GM19351 (cell line): Measurements from ENCODE around the gene LEPROT.
A peak's percentile ranks its signal among the peaks of the same experiment; 100 is the strongest.

Experiments used
- ATAC-seq: cut with Tn5 transposase; IDR thresholded peaks from one replicate; pipeline ENCODE4 v1.9.1; 2021; ENCODE audit warnings: mild to moderate bottlenecking, moderate library complexity; ENCODE audit not compliant: unreplicated experiment

The LEPROT gene

DNA sequence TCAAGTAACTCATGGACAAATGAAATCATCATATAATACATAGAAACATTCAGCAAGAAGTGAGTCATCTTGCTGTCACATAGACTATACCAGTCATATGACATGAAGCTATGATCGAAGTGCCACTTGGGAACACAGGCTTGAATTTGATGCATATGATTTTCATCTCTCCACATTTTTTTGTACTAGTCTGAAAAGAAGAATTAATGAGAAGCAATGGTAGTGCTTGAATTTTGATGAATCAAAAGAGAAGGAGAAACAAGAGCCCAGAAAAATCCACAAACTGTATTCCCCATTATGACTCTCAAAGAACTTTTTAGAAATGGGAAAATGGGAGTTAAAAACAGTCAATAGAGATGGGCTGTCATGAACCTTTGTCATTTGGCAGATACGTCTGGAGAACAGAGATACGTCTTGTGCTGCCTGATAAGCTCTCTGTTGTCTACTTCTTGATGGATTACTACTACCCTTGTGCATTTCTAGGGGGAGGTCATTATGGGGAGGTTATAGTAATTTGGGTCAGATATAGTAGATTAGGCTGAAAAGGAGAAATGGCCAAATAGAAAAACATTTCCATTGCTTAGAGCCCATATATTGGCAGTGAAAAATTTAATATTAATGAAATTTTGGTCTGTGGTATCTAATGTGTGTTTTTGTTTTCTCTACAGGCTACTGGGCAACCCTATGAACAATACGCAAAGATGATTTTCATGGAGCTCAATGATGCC lies 8.0 kb upstream of the LEPROT start:
- no peak for ATAC-seq

DNA sequence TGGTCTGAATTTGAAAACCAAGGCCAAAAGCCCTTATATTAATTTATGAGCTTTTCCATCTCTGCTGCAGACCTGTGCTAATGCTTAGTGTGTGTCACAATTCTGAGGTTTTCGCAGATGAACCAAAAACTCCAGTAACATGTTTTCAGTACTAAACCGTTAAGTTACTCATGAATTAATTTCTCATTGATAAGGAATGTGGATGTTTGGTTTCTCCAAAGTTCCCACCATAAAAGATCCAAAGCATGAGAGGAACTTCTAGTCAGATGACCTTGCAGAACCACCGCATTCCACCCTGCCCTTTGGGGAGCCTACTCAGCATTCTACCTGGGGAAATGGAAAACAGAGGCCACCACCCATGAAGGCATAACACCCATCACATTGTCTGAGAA lies 7.5 kb upstream of the LEPROT start:
- no peak for ATAC-seq

DNA sequence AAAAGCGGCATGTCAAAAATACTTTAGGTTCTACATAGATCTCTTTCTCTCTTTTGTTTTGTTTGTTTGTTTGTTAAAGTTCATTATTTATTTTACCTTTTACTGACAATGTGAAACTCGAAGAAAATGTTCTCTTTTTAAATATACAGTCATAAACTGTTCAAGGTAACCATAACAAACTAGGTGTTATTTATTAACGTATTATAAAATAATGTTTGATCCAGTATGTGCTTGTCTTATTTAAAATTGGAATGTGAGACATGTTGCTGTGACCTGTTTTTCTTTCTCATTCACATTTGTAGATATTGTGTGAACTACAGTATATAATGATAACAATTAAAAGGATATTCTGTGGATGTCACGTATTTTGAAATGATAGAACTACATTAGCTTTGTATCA lies 5.9 kb upstream of the LEPROT start:
- no peak for ATAC-seq

DNA sequence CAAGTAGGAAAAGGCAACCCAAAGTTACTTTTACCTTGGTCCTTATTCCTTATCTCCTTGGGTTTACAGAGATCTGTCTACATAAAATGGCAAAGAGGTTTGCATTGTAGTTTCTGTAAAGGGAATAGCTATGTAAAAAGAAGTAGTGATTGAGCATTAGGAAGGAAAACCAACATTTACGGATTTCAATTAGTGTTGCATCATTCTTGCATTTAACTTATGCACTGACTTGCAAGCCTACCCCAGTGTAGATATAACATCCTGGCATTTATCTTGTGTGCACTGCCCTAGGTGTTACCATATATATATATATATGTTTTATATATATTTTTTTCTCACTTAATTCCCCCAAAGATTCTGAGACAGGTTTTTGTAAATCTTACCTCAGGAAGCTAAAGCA lies 3.7 kb upstream of the LEPROT start:
- no peak for ATAC-seq

DNA sequence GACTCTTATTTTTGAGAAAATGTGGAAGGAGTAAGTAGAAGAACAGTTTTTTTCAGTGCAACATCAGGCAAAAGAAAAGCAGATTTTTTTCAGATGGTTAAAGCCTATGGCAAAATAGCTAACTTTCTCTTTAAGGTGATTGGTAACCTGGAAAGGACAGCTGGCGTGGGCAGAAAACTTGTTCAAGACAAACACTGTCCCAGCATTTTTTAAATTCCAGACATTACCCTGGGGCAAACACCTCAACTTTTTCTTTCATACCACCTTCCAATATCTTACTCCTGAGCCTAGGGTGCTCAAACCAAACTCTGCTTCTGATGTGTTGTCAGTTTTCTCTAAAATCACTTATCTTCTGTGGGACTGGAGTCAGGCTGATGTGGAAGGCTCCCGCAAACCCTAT lies 2.7 kb upstream of the LEPROT start:
- no peak for ATAC-seq

DNA sequence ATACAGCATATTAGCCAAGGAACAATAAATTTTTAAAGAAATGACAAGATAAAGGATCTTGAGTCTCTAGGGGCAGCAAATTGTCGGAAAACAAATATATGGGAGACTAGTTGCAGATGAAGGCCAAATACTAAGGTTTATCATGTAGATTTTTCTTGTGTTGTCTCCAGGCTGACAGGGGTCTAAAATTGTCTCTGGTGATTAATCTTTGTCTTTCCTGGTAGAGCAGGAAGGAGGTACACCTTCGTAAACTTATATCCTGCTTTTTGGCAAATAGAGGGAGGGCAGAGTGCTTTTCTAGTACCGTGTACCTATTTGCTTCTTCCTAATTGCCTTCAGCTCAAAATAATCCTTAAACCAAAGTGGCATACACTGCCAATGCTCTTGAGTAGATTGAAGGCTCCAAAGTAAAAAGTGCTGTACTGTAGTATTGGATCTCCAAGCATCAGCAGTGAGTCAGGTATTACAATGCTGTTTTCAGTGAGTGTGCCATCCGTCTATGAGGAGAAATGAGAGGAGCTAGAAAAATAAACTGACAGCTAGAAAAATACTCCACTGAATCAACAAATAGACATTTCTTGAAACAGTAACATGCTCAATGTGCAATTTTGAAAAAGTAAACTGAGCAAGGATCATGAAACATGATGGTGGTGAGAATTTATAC lies 1.8 kb upstream of the LEPROT start:
- no peak for ATAC-seq

DNA sequence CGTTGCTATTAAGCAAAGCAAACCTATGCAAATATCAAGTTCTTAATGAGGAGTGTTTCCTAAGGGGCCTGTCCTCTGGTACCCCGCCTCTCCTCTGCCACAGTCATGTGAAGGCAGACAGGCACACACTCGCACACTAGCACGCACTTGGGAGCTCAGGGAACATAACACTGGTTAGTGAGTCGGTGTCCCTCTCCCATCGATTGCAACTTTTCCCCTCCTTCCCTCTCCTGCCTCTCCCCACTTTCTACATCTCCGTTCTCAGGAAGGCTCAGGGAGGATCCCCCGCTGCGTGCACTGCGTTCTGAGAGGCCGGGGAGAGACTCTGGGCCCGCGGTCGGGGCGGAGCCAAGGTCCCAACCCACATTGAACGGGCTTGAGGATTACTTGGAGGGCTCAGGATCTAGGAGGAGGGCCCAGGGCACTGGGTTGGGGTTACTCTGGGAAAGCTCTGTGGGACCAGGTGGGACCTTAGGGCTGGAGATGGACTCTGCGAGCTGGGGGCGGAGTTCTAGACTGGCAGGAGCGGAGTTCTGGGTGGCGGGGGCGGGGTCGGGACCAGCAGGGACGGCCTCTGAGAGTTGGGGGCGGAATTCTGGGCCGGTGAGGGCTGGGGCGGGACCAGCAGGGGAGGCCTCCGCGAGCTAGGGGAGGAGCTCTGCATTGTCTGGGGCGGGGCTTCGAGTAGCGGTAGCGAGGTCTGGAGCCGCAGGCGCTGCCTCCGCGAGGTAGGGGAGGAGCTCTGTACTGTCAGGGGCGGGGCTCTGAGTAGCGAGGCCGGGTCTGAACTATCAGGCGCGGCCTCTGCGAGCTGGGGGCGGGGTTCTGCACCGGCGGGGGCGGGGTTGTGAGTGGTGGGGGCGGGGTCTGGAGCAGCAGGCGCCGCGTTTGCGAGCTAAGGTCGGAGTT lies 533 bp upstream of the LEPROT start:
- ATAC-seq, result peak; percentile 86

DNA sequence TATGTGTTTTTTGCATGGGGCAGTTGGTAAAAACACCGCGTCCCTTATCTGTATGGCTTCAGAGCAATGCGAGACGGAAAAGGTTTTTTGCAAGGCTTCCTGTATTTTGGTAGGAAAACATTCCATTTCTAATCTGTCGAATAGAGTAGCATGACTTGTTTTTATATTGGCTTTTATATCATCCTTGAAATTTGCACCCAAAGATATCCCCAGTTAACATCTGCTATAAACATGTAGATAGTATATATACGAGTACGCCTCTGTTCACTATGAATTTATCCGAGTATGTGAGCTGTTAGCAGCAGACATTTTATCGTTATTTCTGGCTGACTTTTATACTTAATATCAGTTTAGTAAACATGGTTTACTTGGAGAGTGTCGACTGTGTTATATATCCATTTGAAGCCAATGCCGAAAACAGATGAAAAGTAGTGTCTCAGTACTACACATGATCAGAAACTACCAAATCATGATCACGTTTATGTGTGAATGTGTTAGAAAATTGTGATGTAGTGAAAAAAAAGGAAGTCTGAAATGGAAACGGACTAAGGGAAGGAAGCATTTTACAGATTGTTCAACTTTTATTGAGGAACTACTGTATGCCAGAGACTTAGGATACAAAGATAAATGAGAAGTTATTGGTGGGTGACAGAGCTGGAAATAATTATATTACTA lies 1.0 kb downstream of the LEPROT start:
- no peak for ATAC-seq

DNA sequence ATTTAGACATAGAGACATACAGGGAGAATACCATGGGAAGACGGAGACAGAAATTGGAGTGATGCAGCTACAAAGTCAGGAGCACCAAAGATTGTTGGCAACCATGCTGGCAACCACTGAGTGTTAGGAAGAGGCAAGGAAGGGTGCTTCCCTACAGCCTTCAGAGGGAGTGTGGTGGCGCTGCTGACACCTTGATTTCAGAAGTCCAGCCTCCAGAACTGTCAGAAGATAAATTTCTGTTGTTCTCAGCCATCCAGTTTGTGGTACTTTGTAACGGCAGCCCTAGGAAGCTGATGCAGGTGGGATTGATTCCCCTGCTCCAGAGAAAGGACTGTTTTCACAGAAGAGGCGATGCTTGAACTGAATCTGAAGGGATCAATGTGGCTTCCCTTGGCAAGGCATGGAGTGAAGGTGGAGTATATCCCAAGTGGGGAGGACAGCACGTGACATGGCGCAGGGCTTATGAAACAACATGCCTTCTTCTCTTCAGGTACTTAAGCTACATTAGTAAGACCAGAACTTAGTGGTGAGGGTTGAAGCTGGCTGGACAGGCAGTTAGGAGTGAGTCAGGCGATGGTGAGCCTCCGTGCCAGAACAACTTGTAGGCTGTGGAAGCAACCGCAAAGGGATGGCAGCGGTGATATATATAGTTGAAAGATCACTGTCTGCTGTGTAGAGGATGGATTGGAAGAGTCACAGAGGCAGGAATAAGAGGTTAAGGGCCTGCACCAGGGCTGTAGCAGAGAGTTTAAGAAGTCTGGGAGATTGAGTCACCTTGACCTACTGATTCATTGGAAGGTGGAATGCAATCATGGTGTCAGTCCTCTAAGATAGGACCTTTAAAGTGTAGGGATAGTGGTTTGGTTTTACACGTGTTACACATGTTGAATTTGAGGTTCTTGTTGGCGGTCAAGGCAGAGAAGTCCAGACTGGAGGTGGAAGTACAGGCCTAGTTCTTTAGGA lies 2.1 kb downstream of the LEPROT start:
- no peak for ATAC-seq

DNA sequence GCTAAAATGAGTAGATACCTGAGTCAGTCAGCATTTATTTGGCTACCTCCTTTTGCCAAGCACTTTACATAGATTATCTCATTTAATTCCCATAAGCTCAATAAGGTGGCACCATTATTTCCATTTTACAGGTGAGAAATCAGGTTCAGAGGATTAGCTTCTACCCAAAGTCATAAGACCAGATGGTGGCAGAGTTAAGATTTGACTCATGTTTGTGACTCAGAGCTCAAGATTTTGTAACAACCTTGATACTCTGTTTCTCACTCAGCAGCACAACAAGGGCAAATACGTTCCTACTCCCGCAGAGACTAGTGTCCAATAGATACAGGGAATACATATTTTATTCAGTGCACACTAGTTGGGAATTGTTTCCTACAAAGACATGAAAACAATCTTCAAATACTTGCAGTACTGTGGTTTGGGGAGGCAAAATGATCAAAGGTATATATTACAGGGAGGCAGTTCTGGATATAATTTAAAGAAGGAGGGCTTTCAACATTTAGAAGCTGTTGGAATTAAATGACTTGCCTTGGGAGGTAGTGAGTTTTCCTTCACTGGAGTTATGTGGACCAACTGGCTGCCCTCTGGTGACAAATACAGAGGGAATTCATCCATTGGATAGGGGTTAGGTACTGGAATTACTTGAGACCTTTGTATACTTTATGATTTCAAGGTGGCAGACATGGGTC lies 3.6 kb downstream of the LEPROT start:
- ATAC-seq, result no peak

DNA sequence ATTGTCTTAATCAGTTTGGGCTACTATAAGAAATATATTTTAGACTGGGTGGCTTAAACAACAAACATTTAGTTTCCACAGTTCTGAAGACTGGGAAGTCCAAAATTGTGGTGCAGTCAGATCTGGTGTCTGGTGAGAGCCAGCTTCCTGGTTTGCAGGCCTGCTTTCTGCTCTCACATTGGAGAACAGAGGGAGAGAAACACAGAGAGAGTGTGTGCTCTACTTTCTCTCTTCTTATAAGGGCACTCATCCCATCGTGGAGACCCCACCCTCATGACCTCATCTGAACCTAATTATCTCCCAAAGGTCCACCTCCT lies 4.1 kb downstream of the LEPROT start:
- ATAC-seq, result no peak

DNA sequence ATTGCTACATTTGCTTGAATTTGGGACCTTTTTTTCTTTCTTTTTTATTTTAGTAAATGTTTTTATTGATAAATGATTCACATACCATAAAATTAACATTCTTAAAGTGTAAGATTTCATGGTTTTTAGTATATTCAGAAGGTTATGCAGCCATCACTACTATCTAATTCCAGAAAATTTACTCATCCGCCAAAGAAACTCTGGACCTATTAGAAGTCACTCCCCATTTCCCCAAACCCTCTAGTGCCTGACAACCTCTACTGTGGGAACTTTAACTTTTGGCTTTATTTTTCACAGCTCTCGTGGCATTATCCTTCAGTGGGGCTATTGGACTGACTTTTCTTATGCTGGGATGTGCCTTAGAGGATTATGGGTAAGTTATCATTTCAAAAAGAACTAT lies 4.5 kb downstream of the LEPROT start:
- ATAC-seq, result no peak

DNA sequence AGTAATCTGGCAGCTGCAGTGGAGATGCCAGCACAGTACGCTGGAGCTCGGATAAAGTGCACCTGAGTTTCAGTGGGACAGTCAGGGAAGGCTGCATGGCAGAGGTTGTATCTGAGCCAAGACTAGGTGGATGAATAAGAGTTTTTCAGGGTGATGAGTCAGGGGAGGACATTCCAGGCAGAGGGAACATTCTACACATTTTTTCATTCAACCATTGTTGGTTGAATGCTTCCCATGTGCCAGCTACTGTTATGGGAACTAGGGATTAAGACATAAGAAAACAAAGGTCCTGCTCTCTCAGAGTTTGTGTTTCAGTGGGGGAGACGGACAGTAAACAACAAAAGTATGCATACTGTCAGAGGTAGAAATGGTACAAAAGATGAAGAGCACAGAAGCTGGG lies 5.2 kb downstream of the LEPROT start:
- ATAC-seq, result no peak

DNA sequence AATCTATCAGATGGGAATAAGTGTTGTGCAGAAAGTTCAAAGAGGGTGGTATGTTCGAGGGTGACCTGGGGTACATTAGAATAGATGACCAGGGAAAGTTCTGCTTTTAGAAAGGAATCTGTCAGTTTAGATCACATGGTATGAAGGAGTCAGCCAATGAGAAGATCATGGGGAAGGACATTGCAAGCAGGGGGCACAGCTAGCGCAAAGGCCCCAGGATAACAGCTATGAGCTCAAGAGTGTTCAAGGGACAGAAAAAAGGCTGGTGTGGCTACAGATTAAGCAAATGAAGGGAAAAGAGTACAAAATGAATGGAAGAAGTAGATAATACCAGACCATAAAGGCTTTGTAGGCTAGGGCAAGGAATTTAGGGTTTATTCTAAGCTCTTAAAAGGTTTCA lies 8.6 kb downstream of the LEPROT start:
- ATAC-seq, result no peak

DNA sequence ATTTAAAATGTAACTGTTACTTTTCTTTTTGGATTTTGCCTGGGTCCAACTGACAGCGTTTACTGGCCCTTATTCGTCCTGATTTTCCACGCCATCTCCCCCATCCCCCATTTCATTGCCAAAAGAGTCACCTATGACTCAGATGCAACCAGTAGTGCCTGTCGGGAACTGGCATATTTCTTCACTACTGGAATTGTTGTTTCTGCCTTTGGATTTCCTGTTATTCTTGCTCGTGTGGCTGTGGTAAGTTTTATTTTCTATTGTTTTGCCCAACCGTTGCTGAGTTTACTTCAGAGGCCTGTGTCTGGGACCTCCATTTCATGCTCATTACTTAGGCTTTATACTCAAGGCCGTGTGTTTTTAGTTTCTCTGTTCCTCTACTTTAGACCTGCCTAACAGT lies 9.3 kb downstream of the LEPROT start:
- no peak for ATAC-seq

DNA sequence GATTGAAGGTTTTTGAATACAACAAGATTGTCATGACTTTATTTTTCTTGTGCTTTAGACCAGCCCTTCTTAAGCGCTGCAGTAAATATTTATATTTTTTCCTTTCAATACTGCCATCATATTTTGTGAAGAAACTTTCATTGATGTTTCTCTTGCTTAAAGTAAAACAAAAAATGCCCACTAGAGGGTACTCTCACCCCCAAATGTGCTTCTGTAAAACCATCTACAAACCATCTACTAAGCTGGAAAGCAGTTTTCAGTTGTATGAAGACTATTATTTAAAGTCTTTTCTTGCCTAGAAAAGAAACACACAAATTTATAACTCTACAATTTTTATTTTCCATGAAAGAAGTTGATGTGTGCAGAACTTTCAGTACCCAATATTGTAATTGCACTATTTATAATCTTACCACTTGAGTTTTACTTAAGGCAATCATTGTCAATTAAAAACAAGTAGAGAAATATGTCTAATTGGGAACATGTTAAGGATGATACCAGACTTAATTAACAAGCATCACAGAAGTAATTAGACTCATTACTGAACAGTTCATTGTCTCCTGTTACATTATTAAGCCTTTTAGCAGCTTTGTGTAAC lies 10.7 kb downstream of the LEPROT start:
- ATAC-seq, result peak; percentile 74

DNA sequence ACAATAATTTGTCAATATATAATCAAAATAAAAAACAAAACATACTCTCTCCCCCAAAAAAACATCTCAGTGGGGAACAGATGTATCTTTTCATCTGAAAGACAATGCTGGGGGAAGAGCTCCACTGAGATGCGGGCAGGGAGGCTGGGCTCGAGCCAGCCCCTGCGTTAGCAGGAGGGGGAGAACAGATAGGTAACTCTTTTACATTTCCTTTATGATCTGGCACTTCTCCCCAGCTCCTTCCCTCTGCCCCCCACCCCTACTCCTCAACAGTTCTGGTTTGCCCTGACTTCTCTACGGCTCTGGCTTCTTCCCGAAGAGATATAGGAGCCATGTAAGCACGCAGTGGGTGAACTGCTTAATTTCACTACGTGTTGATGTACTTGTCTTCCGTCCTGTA lies 12.4 kb downstream of the LEPROT start:
- no peak for ATAC-seq

DNA sequence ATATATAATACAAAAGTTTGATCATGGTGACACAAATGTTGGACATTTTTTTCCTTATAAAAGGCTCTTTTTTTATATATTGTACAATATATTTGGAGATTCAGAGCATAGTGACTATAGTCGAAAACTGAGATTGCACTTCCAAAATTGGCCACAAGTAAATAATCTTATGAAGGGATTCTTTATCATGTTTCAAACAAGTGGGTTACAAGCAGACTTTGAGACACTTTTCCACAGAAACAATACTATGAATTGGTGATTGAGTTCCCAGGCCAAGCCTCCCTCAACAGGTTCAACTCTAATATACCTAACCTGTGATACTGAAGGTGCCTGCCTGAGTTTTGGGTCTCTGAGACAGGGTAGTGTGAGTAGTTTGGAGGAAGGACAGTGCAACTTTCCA lies 13.8 kb downstream of the LEPROT start:
- no peak for ATAC-seq

DNA sequence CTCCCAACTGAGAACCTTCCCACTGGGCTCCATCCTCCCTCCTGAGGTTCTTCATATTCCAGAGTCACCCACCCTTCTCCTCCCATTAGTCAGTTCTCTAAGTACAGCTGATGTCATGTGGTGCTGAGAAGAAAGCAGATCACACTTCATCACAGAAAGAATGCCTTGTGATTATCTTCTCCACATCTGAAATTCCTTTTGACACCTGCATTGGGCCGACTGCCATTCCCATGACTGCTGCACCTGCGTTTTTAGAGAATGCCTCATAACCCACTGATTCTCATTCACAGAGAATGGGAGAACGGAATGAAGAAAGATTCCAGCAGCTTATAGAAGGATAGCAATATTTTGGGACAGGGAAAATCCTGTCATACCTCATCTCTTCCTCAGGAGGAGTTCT lies 14.3 kb downstream of the LEPROT start:
- no peak for ATAC-seq
